NCI-H2196 (cell line): ENCODE data around the gene RASA2.

ENCODE experiments used
- DNase-seq: peaks from one replicate; lab custom pipeline; 2025; ENCODE audit not compliant: unreplicated experiment; lab: John Stamatoyannopoulos, UW

RASA2 gene, protein sequence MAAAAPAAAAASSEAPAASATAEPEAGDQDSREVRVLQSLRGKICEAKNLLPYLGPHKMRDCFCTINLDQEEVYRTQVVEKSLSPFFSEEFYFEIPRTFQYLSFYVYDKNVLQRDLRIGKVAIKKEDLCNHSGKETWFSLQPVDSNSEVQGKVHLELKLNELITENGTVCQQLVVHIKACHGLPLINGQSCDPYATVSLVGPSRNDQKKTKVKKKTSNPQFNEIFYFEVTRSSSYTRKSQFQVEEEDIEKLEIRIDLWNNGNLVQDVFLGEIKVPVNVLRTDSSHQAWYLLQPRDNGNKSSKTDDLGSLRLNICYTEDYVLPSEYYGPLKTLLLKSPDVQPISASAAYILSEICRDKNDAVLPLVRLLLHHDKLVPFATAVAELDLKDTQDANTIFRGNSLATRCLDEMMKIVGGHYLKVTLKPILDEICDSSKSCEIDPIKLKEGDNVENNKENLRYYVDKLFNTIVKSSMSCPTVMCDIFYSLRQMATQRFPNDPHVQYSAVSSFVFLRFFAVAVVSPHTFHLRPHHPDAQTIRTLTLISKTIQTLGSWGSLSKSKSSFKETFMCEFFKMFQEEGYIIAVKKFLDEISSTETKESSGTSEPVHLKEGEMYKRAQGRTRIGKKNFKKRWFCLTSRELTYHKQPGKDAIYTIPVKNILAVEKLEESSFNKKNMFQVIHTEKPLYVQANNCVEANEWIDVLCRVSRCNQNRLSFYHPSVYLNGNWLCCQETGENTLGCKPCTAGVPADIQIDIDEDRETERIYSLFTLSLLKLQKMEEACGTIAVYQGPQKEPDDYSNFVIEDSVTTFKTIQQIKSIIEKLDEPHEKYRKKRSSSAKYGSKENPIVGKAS

DNA sequence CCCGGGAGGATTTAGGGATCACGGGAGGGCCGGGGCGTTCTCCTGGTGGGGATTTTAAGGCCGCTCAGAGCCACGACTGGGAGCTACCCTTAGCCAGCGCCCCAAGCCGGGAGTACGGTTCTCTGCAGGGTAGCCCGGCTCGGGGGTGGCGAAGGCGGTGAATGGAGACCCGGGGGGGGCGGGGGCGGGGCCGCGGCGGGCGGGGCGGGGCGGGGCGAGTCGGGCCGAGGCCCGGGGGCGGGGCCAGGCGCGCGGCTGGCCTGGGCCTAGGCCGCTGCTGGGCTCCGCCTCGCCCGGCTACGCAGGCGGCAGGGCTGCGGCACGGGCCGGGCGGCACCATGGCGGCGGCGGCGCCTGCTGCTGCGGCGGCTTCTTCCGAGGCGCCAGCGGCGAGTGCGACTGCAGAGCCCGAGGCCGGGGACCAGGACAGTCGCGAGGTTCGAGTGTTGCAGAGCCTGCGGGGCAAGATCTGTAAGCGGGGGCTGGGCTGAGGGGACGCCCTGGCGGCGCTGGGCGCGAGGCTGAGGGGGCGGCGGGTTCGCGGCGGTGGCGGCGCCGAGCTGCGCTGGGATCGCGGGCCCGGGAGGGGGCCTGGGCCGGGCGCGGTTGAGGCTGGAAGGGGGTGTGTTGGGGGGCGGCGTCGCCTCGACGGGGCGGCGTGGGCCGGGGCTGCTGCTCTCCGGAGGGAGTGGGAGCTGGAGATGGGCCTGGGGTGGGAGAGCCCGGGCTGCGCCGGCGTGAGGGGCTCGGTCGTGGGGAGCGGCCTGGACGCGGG lies at the start of gene RASA2:
TSS of gene RASA2 (plus strand) at position 282 of the 775 bp plus-strand sequence. CDS start at position 339, 57 bp downstream.
- DNase-seq = peak; percentile 87

DNA sequence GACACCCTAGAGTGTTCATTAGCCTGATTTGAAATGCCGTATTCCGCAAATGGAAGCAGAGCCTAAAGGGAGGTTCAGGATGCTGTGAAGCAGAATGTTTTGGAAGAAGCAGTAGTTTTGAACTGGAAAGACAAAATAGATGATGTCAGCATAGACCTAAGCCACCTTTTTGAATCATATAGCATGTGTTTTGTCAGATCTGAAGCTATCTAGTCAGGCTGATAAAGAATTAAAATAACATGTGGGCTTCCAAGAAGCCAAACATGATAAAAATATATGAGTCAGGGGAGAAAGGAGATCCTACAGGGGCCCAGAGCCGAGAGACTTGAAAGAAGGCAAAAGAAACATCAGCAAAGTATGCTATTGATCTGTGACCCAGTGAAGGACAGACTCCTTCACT lies 47.2 kb upstream of the RASA2 start:
- no peak for DNase-seq

DNA sequence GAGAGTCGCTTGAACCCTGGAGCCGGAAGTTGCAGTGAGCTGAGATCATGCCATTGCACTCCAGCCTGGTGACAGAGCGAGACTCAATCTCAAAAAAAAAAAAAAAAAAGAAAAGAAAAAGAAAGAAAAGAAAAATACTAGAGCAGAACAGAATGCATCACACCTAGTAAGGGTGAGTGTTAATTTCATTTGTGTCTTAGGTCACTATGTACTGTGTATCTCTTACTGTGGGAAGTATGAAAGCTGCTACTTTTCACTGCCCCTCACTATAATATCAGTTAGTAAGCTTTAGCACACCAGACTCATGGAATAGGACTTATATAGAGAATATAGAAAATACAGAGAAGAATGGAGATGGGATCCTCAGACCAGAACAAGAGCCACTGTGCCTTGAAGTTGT lies 45.9 kb upstream of the RASA2 start:
- no peak for DNase-seq

DNA sequence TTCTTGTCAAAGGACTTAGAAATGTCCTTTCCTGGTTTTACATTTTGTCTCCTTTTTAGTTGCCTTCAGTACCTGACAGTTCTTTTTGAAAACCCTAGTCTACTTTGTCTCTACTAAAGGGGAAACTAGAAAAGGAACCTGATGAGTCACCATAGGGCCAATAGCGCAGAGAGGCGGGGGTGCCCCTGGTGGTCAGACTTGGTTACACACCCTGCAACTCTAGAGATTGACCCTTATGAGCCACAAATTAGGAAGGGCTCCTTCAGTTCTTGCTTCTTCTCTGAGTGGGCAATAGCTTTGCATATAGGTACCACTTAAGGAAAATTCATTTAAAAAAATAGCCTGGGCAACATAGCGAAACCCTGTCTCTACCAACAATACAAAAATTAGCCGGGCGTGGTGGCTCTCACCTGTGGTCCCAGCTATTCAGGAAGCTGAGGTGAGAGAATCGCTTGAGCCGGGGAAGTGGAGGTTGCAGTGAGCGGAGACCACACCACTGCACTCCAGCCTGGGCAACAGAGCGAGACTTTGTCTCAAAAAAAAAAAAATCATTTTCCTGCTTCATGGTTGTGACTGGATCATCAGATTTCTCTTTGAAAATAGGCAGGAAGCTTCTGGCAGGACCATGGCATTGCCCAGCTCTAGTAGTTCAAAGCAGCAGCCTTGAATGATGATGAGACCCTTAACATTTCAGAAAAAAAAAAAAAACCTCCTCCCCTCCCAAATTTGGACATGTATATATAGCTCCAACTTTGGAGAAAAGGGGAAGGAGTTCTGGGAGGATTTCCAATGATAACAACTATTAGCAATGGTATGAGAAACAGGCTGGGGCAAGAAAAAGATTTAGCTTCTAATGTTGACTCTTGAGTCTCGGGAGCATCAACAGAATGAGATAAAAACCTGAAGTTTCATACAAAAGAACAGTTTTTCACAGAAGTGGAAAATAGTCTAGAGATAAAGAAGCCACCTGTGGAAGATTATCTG lies 45.2 kb upstream of the RASA2 start:
- DNase-seq = peak; percentile 23

DNA sequence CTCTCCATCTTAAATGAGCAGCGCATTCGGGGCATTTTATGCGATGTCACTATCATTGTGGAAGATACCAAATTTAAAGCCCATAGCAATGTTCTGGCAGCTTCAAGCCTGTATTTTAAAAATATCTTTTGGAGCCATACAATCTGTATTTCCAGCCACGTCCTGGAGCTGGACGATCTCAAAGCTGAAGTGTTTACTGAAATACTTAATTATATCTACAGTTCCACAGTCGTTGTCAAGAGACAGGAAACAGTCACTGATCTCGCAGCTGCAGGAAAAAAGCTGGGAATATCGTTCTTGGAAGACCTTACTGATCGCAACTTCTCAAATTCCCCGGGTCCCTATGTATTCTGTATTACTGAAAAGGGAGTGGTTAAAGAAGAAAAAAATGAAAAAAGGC lies 44.4 kb upstream of the RASA2 start:
- DNase-seq = peak; percentile 22

DNA sequence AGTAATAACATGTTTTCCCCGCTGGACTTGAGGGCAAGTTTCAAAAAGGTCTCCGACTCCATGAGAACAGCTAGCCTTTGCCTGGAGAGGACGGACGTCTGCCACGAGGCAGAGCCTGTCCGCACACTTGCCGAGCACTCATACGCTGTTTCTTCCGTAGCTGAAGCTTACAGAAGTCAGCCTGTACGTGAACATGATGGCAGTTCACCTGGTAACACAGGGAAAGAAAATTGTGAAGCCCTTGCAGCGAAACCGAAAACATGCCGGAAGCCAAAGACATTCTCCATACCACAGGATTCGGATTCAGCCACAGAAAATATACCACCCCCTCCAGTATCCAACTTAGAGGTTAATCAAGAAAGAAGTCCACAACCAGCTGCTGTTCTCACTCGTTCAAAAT lies 43.9 kb upstream of the RASA2 start:
- no peak for DNase-seq

DNA sequence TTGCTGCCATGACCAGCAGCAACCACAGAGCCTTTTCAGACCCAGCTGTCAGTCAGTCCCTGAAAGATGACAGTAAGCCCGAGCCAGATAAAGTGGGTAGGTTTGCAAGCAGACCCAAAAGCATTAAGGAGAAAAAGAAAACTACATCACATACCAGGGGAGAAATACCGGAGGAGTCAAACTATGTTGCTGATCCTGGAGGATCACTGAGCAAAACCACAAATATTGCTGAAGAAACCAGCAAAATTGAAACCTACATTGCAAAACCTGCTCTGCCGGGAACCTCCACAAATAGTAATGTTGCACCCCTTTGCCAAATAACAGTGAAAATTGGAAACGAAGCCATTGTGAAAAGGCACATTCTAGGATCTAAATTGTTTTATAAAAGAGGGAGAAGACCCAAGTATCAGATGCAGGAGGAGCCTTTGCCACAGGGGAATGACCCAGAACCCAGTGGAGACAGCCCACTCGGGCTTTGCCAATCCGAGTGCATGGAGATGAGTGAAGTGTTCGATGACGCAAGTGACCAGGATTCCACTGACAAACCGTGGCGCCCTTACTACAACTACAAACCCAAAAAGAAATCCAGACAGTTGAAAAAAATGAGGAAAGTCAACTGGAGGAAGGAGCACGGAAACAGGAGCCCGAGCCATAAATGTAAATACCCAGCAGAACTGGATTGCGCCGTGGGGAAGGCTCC lies 42.1 kb upstream of the RASA2 start:
- DNase-seq = no peak

DNA sequence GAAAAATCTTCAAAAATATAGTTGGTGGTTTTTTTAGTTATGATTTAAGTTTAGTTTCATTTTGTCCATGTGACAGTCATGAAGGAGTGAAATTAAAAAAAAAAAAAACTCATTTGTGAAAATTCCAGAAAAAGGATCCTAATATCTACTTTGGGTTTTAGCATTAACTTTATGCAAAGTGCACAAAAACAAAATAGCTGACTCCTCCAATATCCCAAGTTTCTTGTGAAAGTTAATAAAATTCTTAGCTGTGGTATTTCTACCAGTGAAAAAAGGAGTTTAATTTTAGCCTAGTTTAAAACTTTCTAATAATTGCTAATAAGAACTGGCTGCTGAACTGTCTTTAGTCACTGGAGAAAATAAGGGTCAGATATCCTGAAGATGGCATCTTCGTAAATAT lies 40.8 kb upstream of the RASA2 start:
- no peak for DNase-seq

DNA sequence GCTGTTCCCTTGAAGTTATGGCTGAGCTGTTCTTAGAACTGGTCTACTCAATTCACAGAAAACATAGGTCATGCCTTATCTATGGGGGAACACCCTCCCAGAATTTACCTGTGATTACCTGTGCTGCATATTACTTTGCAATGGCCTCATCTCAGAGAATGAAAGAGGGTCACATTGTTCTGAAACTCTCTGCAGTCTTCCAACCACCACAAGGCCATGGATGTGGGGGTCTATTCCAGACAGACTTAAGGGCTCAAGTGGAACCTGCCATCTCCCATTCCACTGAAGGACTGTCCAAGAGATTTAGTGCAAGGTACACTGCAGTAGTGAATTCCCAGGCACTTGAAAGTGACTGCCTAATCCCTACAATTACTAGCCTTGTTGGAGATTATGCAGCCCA lies 40.1 kb upstream of the RASA2 start:
- no peak for DNase-seq

DNA sequence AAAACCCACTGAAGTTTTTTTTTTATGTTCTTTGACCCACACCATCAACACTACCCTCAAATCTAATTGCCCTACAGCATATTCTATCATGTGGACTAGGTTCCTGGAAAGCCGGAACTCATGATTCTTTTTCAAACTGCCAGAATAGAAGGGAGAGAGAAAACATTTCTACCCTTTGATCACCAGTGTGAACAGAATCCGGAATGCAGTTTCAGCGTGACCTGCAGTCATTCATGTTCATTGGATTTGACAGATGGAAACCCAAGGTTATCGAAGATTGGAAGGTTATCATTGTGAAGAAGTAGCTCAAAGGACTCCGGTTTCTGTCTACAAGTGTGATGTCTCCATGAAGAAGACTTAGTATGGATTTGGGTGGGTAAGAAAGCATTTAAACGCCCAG lies 39.4 kb upstream of the RASA2 start:
- no peak for DNase-seq

DNA sequence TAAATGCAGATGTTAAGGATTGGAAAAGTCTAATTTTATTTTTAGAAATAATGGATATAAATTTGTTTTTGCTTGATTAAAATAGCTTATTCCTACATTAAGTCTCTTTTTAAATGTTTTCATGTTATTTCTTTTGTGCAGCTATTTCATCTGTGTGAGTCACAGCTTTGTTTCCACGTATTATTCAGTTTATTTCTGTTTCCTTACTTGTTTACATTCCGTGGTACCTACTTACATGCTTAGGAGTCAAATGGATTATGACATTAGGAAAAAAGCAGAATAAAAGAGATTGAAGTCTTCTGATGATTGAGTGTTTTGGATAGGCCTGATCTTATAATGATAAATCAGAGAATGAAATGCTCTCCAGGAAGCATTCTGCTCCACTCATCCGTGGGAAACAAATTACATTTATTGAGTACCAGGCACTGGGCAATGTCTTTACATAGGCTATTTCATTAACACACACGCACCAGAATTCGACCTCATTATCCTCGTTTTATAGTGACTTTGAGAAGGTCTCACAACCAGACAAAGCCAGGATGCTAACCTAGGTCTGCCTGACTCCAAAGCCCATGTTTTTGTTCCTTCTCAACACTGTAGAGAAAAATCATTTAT lies 38.1 kb upstream of the RASA2 start:
- no peak for DNase-seq

DNA sequence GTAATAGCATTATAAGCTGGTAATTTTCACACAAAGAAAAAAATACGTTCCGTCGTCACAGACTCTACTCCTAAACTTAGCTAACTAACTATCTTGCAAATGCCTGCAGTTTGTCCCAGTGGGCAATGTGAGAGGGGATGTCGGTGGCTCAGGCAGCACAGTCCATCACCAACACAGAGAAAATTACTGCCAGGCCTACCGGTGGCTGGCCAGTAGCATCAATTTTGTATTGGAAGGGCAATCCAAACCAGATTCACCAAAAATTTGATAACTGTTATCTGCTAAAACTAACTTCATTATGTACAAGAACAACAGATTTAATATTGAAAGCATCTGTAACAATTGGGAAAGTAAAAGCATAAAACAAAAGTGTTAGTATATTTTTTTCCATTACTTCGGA lies 37.4 kb upstream of the RASA2 start:
- DNase-seq = no peak

DNA sequence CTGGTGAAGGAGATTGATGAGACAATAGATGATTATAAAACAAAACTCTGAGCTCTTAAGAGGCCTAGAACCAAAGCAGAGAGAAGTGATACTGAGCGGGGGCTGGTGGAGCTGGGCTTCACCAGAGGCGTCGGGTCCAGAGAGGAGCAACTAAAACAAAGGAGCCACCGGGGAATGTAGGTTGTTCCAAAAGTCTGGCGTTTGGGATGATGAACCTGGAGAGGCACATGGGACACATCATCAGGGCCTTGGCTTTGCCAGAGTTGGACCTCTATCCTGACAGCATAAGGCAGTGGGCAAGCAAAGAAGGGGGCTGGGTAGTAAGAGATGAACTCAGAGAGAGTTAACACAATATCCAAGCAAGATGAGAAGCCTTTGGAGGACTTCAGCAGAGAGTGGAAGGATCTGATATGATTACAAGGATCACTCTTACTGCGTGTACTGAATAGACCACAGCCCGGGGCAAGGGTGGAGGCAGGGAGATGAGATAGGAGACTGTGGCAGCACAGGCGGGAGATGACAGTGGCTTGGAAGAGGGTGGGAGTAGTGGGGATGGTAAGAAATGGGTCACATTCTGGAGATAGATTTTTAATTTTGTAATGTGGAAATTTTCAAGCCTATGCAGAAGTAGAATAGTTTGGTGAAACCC lies 36.0 kb upstream of the RASA2 start:
- DNase-seq = no peak

DNA sequence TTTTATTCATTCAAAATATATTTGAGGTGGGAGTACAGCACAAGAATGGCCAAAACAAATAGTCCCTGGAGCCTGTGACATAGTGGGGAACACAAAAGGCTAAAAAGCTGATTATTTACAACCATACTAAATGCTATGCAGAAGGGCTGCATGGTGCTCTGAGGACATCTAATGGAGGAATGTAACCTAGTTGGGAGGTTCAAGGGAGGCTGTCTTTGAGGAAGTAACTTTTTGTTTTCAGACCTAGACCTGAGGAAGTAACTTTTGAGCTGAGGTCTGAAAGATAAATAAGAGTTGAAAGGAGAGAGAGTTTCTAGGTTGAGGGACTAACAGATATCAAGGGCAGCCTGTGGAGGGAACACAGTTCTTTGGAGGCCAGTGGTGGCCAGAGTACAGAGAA lies 34.8 kb upstream of the RASA2 start:
- peak; percentile 48 for DNase-seq

DNA sequence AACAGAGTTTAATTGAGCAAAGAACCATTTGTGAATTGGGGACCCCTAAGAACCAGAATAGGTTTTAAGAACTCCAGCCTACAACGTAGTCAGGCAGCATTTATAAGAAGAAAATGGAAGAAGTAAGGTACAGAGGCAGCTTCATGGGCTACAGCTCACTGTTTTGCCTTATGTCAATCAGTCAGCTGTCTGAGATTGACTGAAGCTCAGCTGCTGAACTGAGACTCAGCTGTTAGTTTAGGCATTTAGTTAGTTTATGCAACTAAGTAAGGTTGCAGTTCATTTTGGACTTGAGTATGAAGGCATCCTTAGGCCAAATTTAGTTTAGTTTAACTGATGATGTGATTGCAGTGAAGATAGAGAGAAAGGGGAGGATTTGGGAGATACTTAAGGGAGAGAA lies 34.1 kb upstream of the RASA2 start:
- no peak for DNase-seq

DNA sequence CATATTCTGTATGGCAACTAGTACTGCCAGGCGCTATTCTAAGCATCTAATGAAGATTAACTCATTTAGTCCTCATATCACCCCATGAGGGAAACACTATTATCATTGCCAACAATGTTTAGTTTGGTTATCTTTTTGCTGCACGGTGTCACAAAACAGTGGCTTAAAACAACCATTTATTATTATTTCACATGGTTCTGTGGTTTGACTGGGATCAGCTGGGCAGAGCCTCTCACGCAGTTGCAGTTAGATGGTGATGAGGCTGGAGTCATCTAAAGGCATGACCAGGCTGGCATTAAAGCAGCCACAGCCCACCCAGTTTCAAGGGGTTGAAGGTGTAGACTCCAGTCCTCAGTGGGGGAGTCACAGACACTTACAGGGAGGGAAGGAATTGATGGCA lies 32.8 kb upstream of the RASA2 start:
- no peak for DNase-seq

DNA sequence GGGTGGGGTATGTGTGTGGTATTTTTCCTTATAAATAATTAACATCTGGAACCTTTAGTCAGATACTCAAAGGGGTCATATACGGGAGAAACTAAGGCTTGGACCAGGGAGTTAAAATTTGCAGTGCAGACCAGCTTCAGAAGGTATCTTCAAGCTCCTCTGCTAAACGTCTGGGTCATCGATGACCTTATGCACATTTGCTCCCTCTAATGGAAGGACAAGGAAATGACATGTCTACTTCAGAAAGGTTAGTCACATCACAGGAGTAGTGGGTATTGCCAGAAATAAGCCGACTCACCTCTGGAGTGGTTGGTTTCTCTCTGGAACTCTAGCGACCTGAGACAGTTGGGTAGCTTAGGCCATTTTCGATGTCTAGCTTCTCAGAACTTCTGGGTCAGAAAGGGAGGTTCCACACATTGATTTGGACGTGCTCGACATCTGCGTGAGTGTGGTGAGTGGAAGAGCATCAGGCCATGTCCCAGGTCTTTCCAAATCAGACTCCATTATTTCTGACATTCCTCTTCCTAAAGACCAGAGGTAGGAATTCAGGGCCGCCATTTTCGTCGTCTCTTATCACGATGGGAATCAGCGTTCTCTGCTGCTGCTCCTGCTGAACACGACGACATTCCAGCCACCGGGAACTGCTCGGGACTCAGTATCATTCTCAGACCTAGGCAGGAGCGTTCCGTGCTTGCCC lies 31.8 kb upstream of the RASA2 start:
- DNase-seq = peak; percentile 90

DNA sequence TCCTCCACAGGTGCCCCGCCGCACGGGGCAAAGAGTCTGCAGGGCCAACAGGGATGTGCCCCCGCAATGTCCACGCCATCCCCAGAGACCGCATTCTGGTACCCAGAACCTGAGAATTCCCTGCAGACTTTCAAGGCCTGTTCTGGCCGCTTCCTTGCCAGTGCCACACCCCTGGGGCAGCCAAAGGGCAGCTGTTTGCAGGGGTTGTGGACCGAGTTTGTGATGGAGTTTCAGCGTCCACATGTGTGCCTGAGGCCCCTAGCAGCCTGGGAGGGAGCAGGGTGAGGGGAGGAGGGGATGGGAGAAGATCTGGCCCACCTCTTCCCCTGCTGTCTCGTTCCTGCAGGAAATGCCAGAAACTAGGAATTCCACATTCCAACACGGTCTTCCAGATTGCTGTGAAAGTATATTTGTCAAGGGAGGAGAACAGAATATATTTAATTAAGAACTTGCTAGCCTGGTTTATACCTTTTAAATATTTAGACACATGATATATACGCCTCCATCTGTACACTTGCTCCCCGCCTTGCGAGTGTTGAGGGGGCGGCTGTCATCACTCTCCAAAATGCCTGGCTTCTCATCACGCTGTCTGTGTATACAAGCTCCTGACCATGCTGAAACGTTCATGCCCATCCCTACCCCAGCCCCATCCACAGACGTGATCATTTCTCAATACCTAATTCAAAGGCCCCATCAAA lies 31.1 kb upstream of the RASA2 start:
- no peak for DNase-seq
